GM18502 (cell line): Measurements from ENCODE around the gene KRT9.

Experiments used
- ATAC-seq: cut with Tn5 transposase; IDR thresholded peaks from one replicate; pipeline ENCODE4 v1.9.1; 2021; ENCODE audit warnings: mild to moderate bottlenecking; ENCODE audit not compliant: unreplicated experiment, poor library complexity

Gene KRT9

GRCh38 chr17:41533613-41534012 lies 38.2 kb downstream of the KRT9 start:
- no peak for ATAC-seq

- no peak for ATAC-seq
These were observed 38.8 kb downstream of the KRT9 start for GRCh38 chr17:41532947-41533570.

GRCh38 chr17:41531993-41532392 lies 39.9 kb downstream of the KRT9 start:
- no peak for ATAC-seq

GRCh38 chr17:41530062-41531048 lies 41.5 kb downstream of the KRT9 start:
- no peak for ATAC-seq

GRCh38 chr17:41529491-41529915 lies 42.4 kb downstream of the KRT9 start:
- ATAC-seq = no peak

- no peak for ATAC-seq
These were observed 42.9 kb downstream of the KRT9 start for GRCh38 chr17:41528959-41529353.

GRCh38 chr17:41527063-41528023 lies 44.5 kb downstream of the KRT9 start:
- ATAC-seq = no peak

- no peak for ATAC-seq
These were observed 47.6 kb downstream of the KRT9 start for GRCh38 chr17:41524261-41524660.

- ATAC-seq = no peak
These were observed 48.1 kb downstream of the KRT9 start for GRCh38 chr17:41523787-41524186.

- ATAC-seq = no peak
These were observed 48.6 kb downstream of the KRT9 start for GRCh38 chr17:41523225-41523593.

GRCh38 chr17:41522301-41523224 lies 49.3 kb downstream of the KRT9 start:
- ATAC-seq = no peak

GRCh38 chr17:41521574-41522261 lies 50.1 kb downstream of the KRT9 start:
- no peak for ATAC-seq

- no peak for ATAC-seq
These were observed 50.9 kb downstream of the KRT9 start for GRCh38 chr17:41520821-41521521.

- ATAC-seq = no peak
These were observed 52.2 kb downstream of the KRT9 start for GRCh38 chr17:41519501-41520224.

GRCh38 chr17:41518789-41519449 lies 52.9 kb downstream of the KRT9 start, which contains the start of gene KRT15:
TSS of gene KRT15 (minus strand) at chr17:41518890. CDS start at chr17:41518827, 63 bp downstream.
- ATAC-seq = no peak

- no peak for ATAC-seq
These were observed 53.8 kb downstream of the KRT9 start for GRCh38 chr17:41518031-41518430.

- ATAC-seq = no peak
These were observed 55.0 kb downstream of the KRT9 start for GRCh38 chr17:41516830-41517283.
